HUES64 (cell line): ENCODE data around the gene RAE1.
"Not testable (repeated sequence)": the region's sequence is repeated elsewhere in the genome, so short reads cannot be mapped to it uniquely, and the experiment has no call there.

Source experiments
- H3K27ac ChIP-seq: 2 replicates; pipeline ENCODE4 v1.7.0; 2013; ENCODE audit warnings: low read depth, low read length, inconsistent platforms
- H3K27me3 ChIP-seq: 2 replicates; pipeline ENCODE4 v1.6.1; 2013; ENCODE audit warnings: mild to moderate bottlenecking, low read length; ENCODE audit not compliant: insufficient read depth
- H3K36me3 ChIP-seq: 2 replicates; pipeline ENCODE4 v1.6.1; 2013; ENCODE audit warnings: mild to moderate bottlenecking, low read length; ENCODE audit not compliant: insufficient read depth
- H3K4me1 ChIP-seq: 2 replicates; pipeline ENCODE4 v1.6.1; 2013; ENCODE audit warnings: mild to moderate bottlenecking, low read length, moderate library complexity; ENCODE audit not compliant: insufficient read depth
- H3K4me3 ChIP-seq: 2 replicates; pipeline ENCODE4 v1.5.1; 2013; ENCODE audit warnings: mild to moderate bottlenecking, low read length, moderate library complexity
- H3K9ac ChIP-seq: 2 replicates; pipeline ENCODE4 v1.6.1; 2013; ENCODE audit warnings: mild to moderate bottlenecking, low read depth, low read length
- H3K9me3 ChIP-seq: 2 replicates; pipeline ENCODE4 v1.6.1; 2013; ENCODE audit warnings: low read depth, low read length; ENCODE audit not compliant: insufficient read depth
- WGBS: fragments of 150-250, 120-280 bp; methylation state at CpG from one replicate; pipeline ENCODE4 v1.1.7; 2013; ENCODE audit warnings: missing lambda C conversion rate; 5-methylcytosine and 5-hydroxymethylcytosine counted together

Gene RAE1

DNA sequence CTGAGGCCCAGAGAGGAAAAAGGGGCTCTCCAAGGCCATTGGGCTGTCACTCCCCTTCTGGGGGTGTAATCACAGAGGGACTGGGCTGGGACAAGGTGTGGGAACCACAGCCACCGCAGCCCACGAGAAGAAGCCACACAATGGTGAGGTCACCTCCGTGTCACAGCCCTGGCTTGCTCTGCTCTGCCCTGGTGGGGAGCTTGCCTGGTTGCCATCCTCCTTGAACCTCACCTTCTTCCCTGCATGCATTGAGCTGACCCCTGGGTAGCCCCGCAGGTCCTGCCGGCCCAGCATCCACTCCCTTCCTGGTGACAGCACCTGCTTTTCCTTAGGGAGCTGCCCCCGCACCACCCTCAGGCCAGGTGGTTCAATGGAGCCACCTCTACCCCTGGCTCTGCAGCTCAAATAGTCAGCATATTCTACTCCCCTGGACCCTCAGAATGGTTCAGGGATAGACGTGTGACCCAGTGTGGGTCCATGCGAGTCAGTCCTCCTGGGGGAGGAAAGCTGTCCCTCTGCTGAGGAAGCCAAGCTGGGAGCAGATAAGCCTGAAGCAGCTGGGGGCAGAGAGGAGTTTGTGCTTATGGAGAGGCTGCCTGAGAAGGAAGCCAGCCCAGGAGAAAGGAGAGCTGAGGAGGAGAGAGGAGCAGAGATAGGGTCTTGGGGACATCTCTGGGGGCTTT, 61.4 kb downstream of the RAE1 start:
- WGBS: 90% methylated on average over 8 of the region's 8 CpGs
- no peaks in the 10 kb centered on the region for H3K9me3 ChIP-seq
- no peak overlapping the region for H3K27ac ChIP-seq
- H3K4me3 ChIP-seq: no peak overlapping the region
- no peak overlapping the region for H3K9ac ChIP-seq
- no peaks in the 10 kb centered on the region for H3K27me3 ChIP-seq
- H3K36me3 ChIP-seq: peaks cover 15% of the 10 kb centered on the region
- no peaks in the 10 kb centered on the region for H3K4me1 ChIP-seq

DNA sequence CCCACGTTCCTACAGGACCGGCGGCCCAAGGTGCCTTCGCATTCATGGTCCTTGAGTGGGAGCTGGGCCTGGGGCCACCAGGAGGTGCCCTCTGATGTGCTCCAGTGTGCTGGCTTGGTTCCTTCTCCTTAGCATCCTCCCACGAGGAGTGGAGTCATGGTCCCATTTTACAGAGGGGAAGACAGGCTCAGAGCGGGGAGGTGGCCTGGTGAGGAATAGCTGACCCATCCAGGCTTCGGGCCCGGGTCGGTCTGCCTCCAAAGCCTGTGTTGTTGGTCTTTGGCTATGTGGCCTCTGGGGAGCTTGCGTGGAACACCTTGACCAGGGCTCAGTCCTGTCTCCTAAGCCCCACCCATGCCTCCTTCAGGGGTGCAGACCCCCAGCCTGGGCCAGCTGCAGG, 62.9 kb downstream of the RAE1 start:
- WGBS: 91% methylated on average over 10 of the region's 10 CpGs
- H3K9me3 ChIP-seq: no peaks in the 10 kb centered on the region
- H3K4me3 ChIP-seq: no peak overlapping the region
- no peaks in the 10 kb centered on the region for H3K4me1 ChIP-seq
- no peak overlapping the region for H3K9ac ChIP-seq
- no peaks in the 10 kb centered on the region for H3K27me3 ChIP-seq
- H3K36me3 ChIP-seq: no peaks in the 10 kb centered on the region
- no peak overlapping the region for H3K27ac ChIP-seq

DNA sequence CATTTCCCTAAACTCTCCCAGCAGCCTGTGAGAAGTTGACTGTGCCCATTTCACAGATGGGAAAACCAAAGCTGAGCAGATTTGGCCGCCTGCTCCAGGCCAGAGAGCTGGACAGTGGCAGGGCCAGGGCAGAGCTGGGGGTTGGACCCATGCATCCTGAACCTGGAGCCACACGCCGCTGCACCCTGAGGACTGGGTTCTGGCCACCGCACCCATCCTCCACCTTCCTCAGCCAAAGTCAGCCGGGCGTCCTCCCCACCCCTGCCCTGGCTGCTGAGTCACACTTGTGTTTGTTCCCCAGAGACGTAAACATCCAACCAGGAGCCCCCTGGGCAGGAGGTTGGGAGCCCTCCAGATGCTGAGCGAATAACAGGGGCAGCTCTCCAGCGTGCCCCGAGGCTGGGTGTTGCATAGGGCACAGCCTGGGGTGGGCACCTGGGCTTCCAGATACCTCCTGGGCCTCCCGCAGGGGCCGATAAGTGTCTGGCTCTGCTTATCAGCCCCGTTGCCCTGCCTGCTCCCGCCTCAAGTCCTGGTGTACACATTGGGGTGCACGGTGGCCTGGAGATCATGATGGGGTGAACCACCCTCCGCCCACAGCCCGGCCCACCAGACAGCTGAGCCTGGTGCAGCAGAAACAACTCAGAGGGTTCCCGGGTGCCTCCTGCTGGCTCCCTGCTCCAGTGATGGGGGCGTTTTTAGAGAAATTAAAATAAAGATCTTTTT, 64.0 kb downstream of the RAE1 start:
- Histone ChIP-seq H3K27ac (no peak overlapping the region), H3K36me3 (no peaks in the 10 kb centered on the region), H3K9ac (peak overlapping the region; percentile 21; the same call in 1 of the 2 replicates), H3K4me3 (no peak overlapping the region), H3K9me3 (no peaks in the 10 kb centered on the region), H3K27me3 (no peaks in the 10 kb centered on the region), H3K4me1 (no peaks in the 10 kb centered on the region)
- WGBS: 89% methylated on average over 18 of the region's 19 CpGs

- no peak overlapping the region for H3K4me3 ChIP-seq
- no peaks in the 10 kb centered on the region for H3K36me3 ChIP-seq
- H3K4me1 ChIP-seq: no peaks in the 10 kb centered on the region
- no peak overlapping the region for H3K27ac ChIP-seq
- no peak overlapping the region for H3K9ac ChIP-seq
- WGBS: 85% methylated on average over 9 of the region's 11 CpGs
- no peaks in the 10 kb centered on the region for H3K9me3 ChIP-seq
- H3K27me3 ChIP-seq: no peaks in the 10 kb centered on the region
Measured at GRCh38 chr20:57415771-57416170, 64.7 kb downstream of the RAE1 start.

DNA sequence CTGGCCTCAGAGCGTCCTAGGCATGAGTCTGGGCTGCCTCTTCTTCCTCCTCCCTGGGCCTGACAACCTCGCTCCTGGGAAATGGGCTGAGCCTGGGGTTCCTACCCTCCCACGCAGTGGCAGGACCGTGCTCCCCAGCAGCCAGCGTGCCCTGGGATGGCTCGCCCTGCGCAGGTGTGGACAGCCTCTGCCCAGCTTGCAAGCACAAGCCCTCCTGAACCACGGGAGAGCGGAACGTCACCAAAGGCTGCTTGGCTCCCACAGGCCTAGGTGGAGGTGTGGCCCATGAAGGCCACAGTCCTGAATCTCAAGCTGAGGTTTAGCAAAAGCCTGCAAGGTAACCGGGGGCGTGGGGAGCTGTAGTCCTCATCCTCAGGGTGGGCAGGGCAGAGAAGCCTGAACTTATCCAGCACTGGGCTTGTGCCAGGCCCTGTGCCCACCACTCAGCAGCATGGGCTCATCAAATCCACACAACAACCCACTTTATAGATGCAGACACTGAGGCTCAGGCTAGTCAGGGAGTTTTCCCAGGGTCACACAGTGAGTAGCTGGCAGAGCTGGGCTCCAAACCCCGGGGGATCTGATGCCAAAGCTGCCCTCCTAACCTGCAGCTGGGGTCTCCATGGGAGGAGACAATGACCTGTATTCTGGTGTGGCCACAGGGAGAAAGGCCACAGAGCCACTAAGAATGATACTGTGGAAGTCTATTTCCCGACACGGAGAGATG, 65.4 kb downstream of the RAE1 start:
- no peak overlapping the region for H3K27ac ChIP-seq
- no peaks in the 10 kb centered on the region for H3K36me3 ChIP-seq
- H3K9ac ChIP-seq: no peak overlapping the region
- no peaks in the 10 kb centered on the region for H3K4me1 ChIP-seq
- 94% methylated on average over 15 of the region's 15 CpGs for WGBS
- no peaks in the 10 kb centered on the region for H3K27me3 ChIP-seq
- H3K9me3 ChIP-seq: no peaks in the 10 kb centered on the region
- H3K4me3 ChIP-seq: no peak overlapping the region

GRCh38 chr20:57417051-57417689, 66.1 kb downstream of the RAE1 start:
- Histone ChIP-seq H3K4me3 (no peak overlapping the region), H3K36me3 (no peaks in the 10 kb centered on the region), H3K9me3 (no peaks in the 10 kb centered on the region), H3K4me1 (no peaks in the 10 kb centered on the region), H3K9ac (no peak overlapping the region), H3K27me3 (no peaks in the 10 kb centered on the region), H3K27ac (no peak overlapping the region)
- 76% methylated on average over 6 of the region's 6 CpGs for WGBS

DNA sequence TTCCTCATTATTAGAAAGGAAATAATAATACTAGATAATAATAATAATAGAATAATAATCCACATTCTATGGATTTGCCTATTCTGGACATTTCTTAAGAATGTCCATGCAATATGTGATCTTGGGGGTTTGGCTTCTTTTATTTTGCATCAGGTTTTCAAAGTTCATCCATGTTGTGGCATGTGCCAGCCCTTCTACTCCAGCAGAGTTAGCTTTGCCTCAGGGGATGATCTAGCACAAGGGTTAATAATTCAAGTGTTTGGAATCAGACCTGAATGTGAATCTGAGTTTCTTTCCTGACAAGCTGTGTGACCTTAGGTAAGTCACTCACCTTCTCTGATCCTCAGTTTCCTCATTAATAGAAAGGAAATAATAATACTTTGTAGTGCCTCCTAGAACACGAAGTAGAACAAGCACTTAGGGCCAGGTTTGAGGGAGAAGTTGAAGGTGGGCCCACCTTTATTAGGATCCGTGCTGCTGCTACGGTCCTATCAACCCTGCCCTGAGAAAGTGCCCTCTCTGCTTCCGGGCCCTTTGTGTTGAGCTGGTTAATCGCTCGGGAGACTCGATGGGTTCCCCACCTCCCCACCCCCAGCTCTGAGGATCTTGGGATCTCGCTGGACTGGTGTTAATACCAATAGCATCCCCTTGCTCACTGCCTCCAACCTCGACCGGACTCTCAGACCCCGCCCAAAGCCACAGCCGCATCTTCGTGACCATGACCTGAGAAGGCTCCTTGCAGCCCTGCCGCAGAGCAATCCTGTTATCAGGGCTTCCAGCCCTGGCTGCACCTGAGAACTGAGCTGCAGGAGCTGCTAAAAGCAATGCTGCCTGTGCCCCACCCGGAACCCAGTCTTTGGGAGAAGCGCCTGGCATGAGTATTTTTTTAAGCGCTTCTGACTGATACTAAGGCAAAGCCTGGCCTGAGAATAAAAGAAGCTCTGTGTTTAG, 67.0 kb downstream of the RAE1 start:
- H3K27ac ChIP-seq: no peak overlapping the region
- H3K4me1 ChIP-seq: no peaks in the 10 kb centered on the region
- no peaks in the 10 kb centered on the region for H3K36me3 ChIP-seq
- no peaks in the 10 kb centered on the region for H3K9me3 ChIP-seq
- WGBS: 85% methylated on average over 17 of the region's 17 CpGs
- no peaks in the 10 kb centered on the region for H3K27me3 ChIP-seq
- no peak overlapping the region for H3K9ac ChIP-seq
- H3K4me3 ChIP-seq: no peak overlapping the region

- not testable (repeated sequence) for H3K9ac ChIP-seq, H3K4me1 ChIP-seq, H3K4me3 ChIP-seq, H3K9me3 ChIP-seq, H3K27ac ChIP-seq, H3K36me3 ChIP-seq, H3K27me3 ChIP-seq
- 95% methylated on average over 3 of the region's 4 CpGs for WGBS
Measured at GRCh38 chr20:57419479-57419878, 68.4 kb downstream of the RAE1 start.

- Histone ChIP-seq H3K36me3 (no peaks in the 10 kb centered on the region), H3K9me3 (no peaks in the 10 kb centered on the region), H3K27me3 (no peaks in the 10 kb centered on the region), H3K27ac (no peak overlapping the region), H3K4me3 (no peak overlapping the region), H3K4me1 (peaks cover 6% of the 10 kb centered on the region; the same call in 1 of the 2 replicates), H3K9ac (no peak overlapping the region)
- WGBS: 90% methylated on average over 20 of the region's 20 CpGs
Measured at GRCh38 chr20:57420571-57421252, 69.7 kb downstream of the RAE1 start.
